ENCODE data around the gene SGK1. TPM values are rescaled to one million over a fixed set of nuclear protein-coding genes. Genes with fewer than 3 reads are reported as not detected.

Gene SGK1
- total and polyA plus RNA-seq, 10 of the 15 experiments (the other 5 are each of a cell fraction or from before 2014, with no cell fraction given): 0.62 to 5.1 (median 2.9) TPM

DNA sequence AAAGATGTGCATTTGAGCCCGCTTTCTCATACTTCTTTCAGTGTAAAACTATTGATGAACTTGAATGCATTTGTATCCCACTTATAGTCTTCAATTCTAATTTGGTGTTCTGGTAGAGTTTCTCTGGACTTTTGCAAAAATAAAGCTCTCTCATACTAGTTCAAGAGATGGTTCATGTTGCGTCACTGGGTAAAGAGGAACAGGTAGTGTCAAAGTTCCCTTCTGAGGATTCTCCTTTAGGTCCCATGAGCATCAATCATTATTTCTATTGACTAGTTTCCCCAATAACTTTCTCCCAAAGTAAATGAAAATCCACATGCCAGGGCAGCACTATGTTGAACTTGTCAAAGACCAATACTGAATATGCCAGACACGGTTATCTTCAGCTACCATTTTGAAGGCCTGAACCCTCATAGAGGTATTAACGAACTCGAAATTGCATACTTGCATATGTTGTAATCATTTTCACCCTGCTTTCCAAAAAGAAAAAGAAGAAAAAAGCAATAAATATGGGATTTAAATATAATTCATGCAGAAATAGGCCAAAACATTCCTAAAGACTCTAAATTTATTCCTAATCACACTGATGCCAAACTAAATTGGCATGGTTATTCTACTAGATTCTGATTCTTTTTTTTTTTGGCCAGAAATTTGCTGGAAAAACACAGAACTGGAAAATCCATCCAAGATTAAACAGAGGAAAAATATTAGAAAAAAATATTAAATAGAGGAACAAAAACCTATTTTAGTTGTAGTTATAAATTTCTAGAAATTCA lies 84.5 kb downstream of the SGK1 start:
- no TSS peak for BruUV-seq (replicated peaks)
- CTCF ChIA-PET: no interaction called here
- POLR2A ChIA-PET: no interaction called here

More for the DNA sequence above, 84.5 kb downstream of the SGK1 start:
- TF ChIP-seq SMC3 (IDR thresholded peaks at IDR 0.05; ENCODE audit: borderline replicate concordance, low read length) (no peak), ATF7 (IDR thresholded peaks at IDR 0.05; ENCODE audit: low read depth) (no peak), JUND (IDR thresholded peaks at IDR 0.05; ENCODE audit: low read depth, low read length) (no peak), NFYA (IDR thresholded peaks at IDR 0.05; ENCODE audit: borderline replicate concordance, low read depth, low read length) (no peak), GATAD2B (conservative IDR thresholded peaks at IDR 0.05; ENCODE audit: low read depth) (no peak), ESRRA (IDR thresholded peaks at IDR 0.05; ENCODE audit: low read length) (no peak)
- TF ChIP-seq, protein P1, sequence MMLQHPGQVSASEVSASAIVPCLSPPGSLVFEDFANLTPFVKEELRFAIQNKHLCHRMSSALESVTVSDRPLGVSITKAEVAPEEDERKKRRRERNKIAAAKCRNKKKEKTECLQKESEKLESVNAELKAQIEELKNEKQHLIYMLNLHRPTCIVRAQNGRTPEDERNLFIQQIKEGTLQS (IDR thresholded peaks at IDR 0.05; ENCODE audit: borderline replicate concordance, extremely low read depth, low read depth, low read length): no peak
- TF ChIP-seq, protein P2, sequence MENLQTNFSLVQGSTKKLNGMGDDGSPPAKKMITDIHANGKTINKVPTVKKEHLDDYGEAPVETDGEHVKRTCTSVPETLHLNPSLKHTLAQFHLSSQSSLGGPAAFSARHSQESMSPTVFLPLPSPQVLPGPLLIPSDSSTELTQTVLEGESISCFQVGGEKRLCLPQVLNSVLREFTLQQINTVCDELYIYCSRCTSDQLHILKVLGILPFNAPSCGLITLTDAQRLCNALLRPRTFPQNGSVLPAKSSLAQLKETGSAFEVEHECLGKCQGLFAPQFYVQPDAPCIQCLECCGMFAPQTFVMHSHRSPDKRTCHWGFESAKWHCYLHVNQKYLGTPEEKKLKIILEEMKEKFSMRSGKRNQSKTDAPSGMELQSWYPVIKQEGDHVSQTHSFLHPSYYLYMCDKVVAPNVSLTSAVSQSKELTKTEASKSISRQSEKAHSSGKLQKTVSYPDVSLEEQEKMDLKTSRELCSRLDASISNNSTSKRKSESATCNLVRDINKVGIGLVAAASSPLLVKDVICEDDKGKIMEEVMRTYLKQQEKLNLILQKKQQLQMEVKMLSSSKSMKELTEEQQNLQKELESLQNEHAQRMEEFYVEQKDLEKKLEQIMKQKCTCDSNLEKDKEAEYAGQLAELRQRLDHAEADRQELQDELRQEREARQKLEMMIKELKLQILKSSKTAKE (IDR thresholded peaks at IDR 0.05; ENCODE audit: low read depth, poor library complexity, severe bottlenecking): no peak
- Histone ChIP-seq H3K27me3 (replicated peaks in 1 of 2; ENCODE audit: control insufficient read depth in 2 of 2, insufficient read depth in 2 of 2, low read length in 1 of 2) (no peaks in the 10 kb centered on the region), H4K20me1 (ENCODE audit: control insufficient read depth, insufficient read depth) (no peaks in the 10 kb centered on the region), H3K4me3 (no peak overlapping the region), H2AFZ (ENCODE audit: control insufficient read depth, low read depth, low read length) (no peak overlapping the region), H3K9ac (ENCODE audit: control insufficient read depth, insufficient read depth, low read length) (no peak overlapping the region), H3K36me3 (ENCODE audit: control insufficient read depth in 2 of 2, insufficient read depth in 2 of 2, low read length in 1 of 2) (no peaks in the 10 kb centered on the region), H3K79me2 (ENCODE audit: control insufficient read depth, insufficient read depth, low read length) (no peaks in the 10 kb centered on the region), H3K27ac (ENCODE audit: control insufficient read depth, insufficient read depth) (no peak overlapping the region), H3K4me2 (ENCODE audit: control insufficient read depth, insufficient read depth) (no peak overlapping the region), H3K4me1 (ENCODE audit: control insufficient read depth, insufficient read depth, low read length) (peaks cover 19% of the 10 kb centered on the region), H3K9me3 (replicated peaks; ENCODE audit: control insufficient read depth, insufficient read depth, low read length) (no peaks in the 10 kb centered on the region; the same call in 2 of the 3 replicates)
- in situ Hi-C loops (cut with MboI) (no loop called here), intact Hi-C loops (cut with micrococcal nuclease; ENCODE audit: unreplicated experiment) (no loop called here)
- RAD21 ChIA-PET (ENCODE audit: unreplicated experiment): interaction anchor here (0.6 to 1.6 kb wide), 2 partner anchors 15 to 331 kb away, joined by 3 to 4 read pairs; no protein-coding TSS in a partner anchor
- DNase-seq (ENCODE audit: low read depth, low spot score) (no peak), ATAC-seq (no peak), FAIRE-seq (no peak)
- WGBS (ENCODE audit: insufficient coverage, insufficient replicate concordance, low lambda C conversion rate, missing lambda C conversion rate): 91% methylated on average over 5 of the region's 5 CpGs
- SMC1A ChIA-PET (ENCODE audit: uncharacterized antibody, unreplicated experiment): interaction anchor here (4.3 kb wide), 1 partner anchor 16 kb away, joined by 32 read pairs; no protein-coding TSS in a partner anchor
